HL-60/S4 treated with retinoic acid at 250 ng/mL for 4 days and 3 days (cell line): ENCODE measurements around the gene FAM83E.
"Not testable (repeated sequence)": the region's sequence is repeated elsewhere in the genome, so short reads cannot be mapped to it uniquely, and the experiment has no call there.

ENCODE experiments used
- in situ Hi-C: fragments of 300-500 bp; cut with MboI; formaldehyde crosslinking; loops from 2 replicates; pipeline ENCODE4 v1.7.0; 2022; ENCODE audit warnings: low sequenced_read_pairs

The FAM83E gene

DNA sequence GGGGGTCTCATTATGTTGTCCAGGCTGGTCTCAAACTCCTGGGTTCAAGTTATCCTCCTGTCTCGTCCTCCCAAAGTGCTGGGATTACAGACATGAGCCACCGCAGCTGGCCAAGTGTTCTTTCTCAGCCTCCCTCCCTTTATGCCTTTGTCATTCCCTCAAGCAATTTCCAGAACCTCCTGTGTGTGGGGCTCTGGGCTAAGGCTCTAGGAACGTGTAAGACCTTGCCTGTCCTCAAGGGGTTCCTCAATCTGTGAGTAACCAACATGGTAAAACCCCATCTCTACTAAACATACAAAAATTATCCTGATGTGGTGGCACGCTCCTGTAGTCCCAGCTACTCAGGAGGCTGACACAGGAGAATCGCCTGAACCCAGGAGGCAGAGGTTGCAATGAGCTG, 23.9 kb downstream of the FAM83E start:
- in situ Hi-C loops: no loop called here

- in situ Hi-C loops: loop anchor here (10.0 kb wide), 2 partner anchors 84 to 254 kb away; no protein-coding TSS in a partner anchor
These were observed 26.0 kb downstream of the FAM83E start for GRCh38 chr19:48588670-48589401.

DNA sequence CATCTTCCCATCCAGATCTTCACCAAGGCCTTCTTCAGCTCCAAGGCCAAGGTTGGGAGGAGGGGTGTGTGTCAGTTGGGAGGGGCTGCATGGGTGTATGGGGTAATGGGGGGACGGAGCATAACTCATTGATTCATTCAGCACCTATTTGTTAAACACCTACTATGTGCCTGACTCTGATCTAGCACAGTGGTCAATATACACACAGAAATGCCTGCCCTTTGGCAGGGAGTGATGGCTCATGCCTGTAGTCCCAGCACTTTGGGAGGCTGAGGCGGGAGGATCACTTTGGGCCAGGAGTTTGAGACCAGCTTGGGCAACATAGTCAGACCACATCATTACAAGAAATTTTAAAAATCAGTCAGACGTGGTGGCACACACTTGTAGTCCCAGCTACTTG, 27.5 kb downstream of the FAM83E start:
- in situ Hi-C loops: loop anchor here (10.0 kb wide), 2 partner anchors 83 to 253 kb away; no protein-coding TSS in a partner anchor

- in situ Hi-C loops: loop anchor here (10.0 kb wide), 2 partner anchors 77 to 247 kb away; no protein-coding TSS in a partner anchor
These were observed 32.7 kb downstream of the FAM83E start for GRCh38 chr19:48582168-48582567.

- in situ Hi-C loops: no loop called here
These were observed 36.0 kb downstream of the FAM83E start for GRCh38 chr19:48578891-48579290.

DNA sequence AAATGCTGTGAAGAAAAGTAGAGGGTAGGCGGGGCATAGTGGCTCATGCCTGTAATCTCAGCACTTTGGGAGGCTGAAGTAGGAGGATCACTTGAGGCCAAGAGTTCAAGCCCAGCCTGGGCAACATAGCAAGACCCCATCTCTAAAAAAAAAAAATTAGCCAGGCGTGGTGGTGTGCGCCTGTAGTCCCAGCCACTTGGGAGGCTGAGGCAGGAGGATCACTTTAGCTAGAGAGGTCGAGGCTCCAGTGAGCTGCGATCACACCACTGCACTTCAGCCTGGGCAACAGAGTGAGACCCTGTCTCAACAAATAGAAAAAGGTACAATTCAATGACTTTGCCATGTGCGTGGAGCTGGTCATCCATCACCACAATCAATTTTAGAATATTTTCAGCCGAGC, 37.0 kb downstream of the FAM83E start:
- in situ Hi-C loops: not testable (repeated sequence)

DNA sequence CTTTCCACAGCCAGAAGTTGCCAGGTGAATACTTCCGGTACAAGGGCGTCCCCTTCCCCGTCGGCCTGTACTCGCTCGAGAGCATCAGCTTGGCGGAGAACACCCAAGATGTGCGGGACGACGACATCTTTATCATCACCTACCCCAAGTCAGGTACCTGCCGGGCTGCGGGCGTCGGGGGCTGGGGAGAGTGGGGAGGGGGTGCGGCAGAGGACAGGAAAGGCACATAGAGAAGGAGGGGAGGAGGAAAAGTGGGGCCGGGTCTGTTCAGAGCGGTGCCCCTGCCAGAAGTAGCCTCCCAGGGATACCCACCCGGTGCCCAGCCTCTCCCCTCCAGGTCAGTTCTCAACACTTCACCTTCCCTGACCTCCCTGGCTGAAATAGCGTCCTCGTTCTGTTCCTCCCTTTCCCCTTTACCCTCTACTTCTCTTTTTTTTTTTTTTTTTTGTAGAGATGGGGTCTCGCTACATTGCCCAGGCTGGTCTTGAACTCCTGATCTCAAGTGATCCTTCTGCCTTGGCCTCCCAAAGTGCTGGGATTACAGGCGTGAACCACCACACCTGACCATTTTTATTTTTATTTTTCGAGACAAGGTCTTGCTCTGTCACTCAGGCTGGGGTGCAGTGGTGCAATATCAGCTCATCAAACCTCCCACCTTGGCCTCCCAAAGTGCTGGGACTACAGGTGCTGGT, 38.8 kb downstream of the FAM83E start:
- in situ Hi-C loops: no loop called here

GRCh38 chr19:48573163-48573505, 41.7 kb downstream of the FAM83E start:
- in situ Hi-C loops: no loop called here

DNA sequence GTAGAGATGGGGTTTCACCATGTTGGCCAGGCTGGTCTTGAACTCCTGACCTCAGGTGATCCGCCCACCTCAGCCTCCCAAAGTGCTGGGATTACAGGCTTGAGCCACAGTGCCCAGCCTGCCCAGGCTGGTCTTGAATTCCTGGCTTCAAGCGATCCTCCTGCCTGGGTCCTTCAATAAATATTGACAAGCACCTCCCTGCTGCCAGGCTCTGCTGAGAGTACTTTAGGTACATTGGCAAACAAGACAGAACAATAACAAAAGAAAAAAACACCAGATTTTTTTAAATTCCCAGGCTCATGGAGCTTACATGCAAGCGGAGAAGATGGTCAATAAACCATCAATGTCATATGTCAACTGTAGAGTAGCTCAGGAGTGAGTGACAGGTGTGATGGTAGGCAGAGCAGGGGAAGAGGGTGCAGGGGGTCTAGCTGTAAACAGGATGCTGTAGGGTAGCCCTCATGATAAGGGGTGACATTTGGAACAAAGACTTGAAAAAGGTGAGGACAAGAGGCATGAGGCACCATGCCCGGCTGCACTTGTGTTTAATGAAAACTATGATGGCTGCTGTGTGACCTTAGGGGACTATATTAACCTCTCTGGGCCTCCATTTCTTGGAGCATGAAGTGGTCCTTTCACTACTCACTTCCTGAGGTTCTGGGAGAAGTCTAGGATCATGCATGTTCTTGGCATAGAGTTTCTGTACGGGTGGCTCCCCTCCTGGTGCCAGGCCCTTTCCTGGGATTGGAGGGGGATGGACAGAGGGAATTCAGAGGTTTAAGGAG, 43.3 kb downstream of the FAM83E start:
- in situ Hi-C loops: no loop called here

DNA sequence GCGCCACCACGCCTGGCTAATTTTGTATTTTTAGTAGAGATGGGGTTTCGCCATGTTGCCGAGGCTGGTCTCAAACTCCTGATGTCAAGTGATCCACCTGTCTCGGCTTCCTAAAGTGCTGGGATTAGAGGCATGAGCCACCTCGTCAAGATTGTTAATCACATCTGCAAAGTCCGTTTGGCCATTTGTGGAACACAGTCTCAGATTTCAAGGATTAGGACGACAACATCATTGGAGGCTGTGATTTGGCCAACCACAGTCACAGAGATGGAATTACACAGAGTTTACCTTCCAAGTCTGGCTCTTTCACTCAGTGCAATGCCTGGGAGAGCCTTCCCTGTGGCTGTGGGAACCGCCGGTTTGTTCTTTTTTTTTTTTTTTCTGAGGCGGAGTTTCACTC, 45.1 kb downstream of the FAM83E start:
- in situ Hi-C loops: no loop called here

- in situ Hi-C loops: no loop called here
These were observed 46.5 kb downstream of the FAM83E start for GRCh38 chr19:48568345-48568886.

- in situ Hi-C loops: no loop called here
These were observed 49.8 kb downstream of the FAM83E start for GRCh38 chr19:48565090-48565489.
